A549 (cell line): ENCODE measurements around the gene ITPKB. TPM values are rescaled to one million over a fixed set of nuclear protein-coding genes. Genes with fewer than 3 reads are reported as not detected.

Experiments used
- ATAC-seq, 2 experiments: fragments of 200-7000 bp in 1 of 2; fragments of >200 bp in 1 of 2; cut with Nextera tagmentation in 1 of 2; cut with Tn5 transposase in 1 of 2; 3 replicates each; pipeline versions ENCODE4 v1.8.0 to v1.9.1; 2018 to 2020; ENCODE audit warnings: mild to moderate bottlenecking in 1 of 2, moderate library complexity in 1 of 2
- CTCF ChIA-PET: fragments of 300-600 bp; sonication (Branson Sonifier 250); formaldehyde crosslinking; extraction: SDS; loops from one replicate; lab custom pipeline; 2021; ENCODE audit warnings: antibody characterized with exemption, inconsistent platforms; lab: Yijun Ruan, JAX
- POLR2A ChIA-PET: fragments of 350-600 bp; formaldehyde crosslinking; extraction: SDS; loops from one replicate; lab custom pipeline; 2021; ENCODE audit warnings: antibody characterized with exemption, inconsistent platforms; lab: Yijun Ruan, JAX
- DNase-seq, 2 experiments: peaks; one replicate each; pipeline versions ENCODE4 v3.0.0 to v3.0.0-alpha.2; 2011 to 2016; ENCODE audit warnings: low read depth in 1 of 2, low spot score in 1 of 2
- FAIRE-seq: peaks from 2 replicates; lab custom pipeline; 2011; peaks lifted over from hg19 to GRCh38; lab: Jason Lieb, UNC
- H3K27ac ChIP-seq, 2 experiments: fragments of >200 bp; sonication (Bioruptor Twin); formaldehyde crosslinking; 3 replicates each; pipeline ENCODE4 v1.5.1; 2016 to 2017
- H3K4me1 ChIP-seq: fragments of >200 bp; sonication (Bioruptor Twin); formaldehyde crosslinking; 3 replicates; pipeline ENCODE4 v1.6.1; 2016
- H3K4me2 ChIP-seq: fragments of >200 bp; sonication (Bioruptor Twin); formaldehyde crosslinking; 3 replicates; pipeline ENCODE4 v1.6.1; 2016
- H3K4me3 ChIP-seq: fragments of >200 bp; sonication (Bioruptor Twin); formaldehyde crosslinking; 3 replicates; pipeline ENCODE4 v1.5.1; 2016
- H3K9me3 ChIP-seq: fragments of >200 bp; sonication (Bioruptor Twin); formaldehyde crosslinking; 3 replicates; pipeline ENCODE4 v1.6.1; 2016
- ATOH8 ChIP-seq: fragments of 250-450 bp; sonication (Bioruptor Pico); IDR thresholded peaks from 2 replicates; pipeline ENCODE4 v1.5.0; 2020; ENCODE audit warnings: low read depth, mild to moderate bottlenecking, moderate library complexity
- BHLHE40 ChIP-seq: IDR thresholded peaks from 2 replicates; pipeline ENCODE4 v1.6.1; 2012; ENCODE audit warnings: low read depth, low read length, inconsistent platforms
- CEBPB ChIP-seq, 2 experiments: fragments of >200 bp in 1 of 2; sonication (Bioruptor Twin) in 1 of 2; formaldehyde crosslinking in 1 of 2; IDR thresholded peaks; 2 replicates each; pipeline ENCODE4 v1.6.1; 2012 to 2016
- EHF ChIP-seq: fragments of 250-450 bp; sonication (Bioruptor Pico); IDR thresholded peaks from 2 replicates; pipeline ENCODE4 v1.5.0; 2020; ENCODE audit warnings: mild to moderate bottlenecking
- EHMT2 ChIP-seq: fragments of 200-600 bp; sonication (generic); IDR thresholded peaks from 2 replicates; pipeline ENCODE4 v1.6.1; 2016; ENCODE audit warnings: antibody characterized with exemption, low read depth, mild to moderate bottlenecking, moderate library complexity
- EP300 ChIP-seq, 2 experiments: fragments of >200 bp; sonication (Bioruptor Twin); formaldehyde crosslinking; IDR thresholded peaks; 2 replicates in 1 of 2; 3 replicates in 1 of 2; pipeline ENCODE4 v1.6.1; 2016 to 2017
- ESRRA ChIP-seq: fragments of 150-350 bp; IDR thresholded peaks from 2 replicates; pipeline ENCODE4 v1.6.1; 2014; ENCODE audit warnings: mild to moderate bottlenecking, low read length, borderline replicate concordance
- GATA3 ChIP-seq: IDR thresholded peaks from 2 replicates; pipeline ENCODE4 v1.6.1; 2012; ENCODE audit warnings: borderline replicate concordance
- HEYL ChIP-seq: fragments of 250-450 bp; sonication (Bioruptor Pico); IDR thresholded peaks from 2 replicates; pipeline ENCODE4 v1.8.0; 2021; ENCODE audit warnings: mild to moderate bottlenecking, moderate library complexity
- HMGXB4 ChIP-seq: fragments of 250-450 bp; sonication (Bioruptor Pico); IDR thresholded peaks from 2 replicates; pipeline ENCODE4 v1.5.0; 2021; ENCODE audit warnings: mild to moderate bottlenecking, moderate library complexity, borderline replicate concordance
- JUN ChIP-seq, 2 experiments: fragments of >200 bp; sonication (Bioruptor Twin); formaldehyde crosslinking; IDR thresholded peaks; 2 replicates in 1 of 2; 3 replicates in 1 of 2; pipeline ENCODE4 v1.6.1; 2016 to 2017
- JUNB ChIP-seq: fragments of >200 bp; sonication (Bioruptor Twin); formaldehyde crosslinking; IDR thresholded peaks from 2 replicates; pipeline ENCODE4 v1.6.1; 2016
- KDM5A ChIP-seq: fragments of 200-600 bp; sonication (generic); IDR thresholded peaks from 2 replicates; pipeline ENCODE4 v1.6.1; 2016; ENCODE audit warnings: antibody characterized with exemption, mild to moderate bottlenecking
- MAFK ChIP-seq: fragments of 450-650 bp; IDR thresholded peaks from 2 replicates; pipeline ENCODE4 v1.6.1; 2014; ENCODE audit not compliant: partially characterized antibody
- MAZ ChIP-seq: fragments of 150-350 bp; IDR thresholded peaks from 2 replicates; pipeline ENCODE4 v1.6.1; 2014; ENCODE audit warnings: antibody characterized with exemption, low read depth, low read length, borderline replicate concordance
- NR3C1 ChIP-seq: fragments of >200 bp; sonication (Bioruptor Twin); formaldehyde crosslinking; IDR thresholded peaks from 3 replicates; pipeline ENCODE4 v1.6.1; 2017
- PBX3 ChIP-seq: IDR thresholded peaks from 2 replicates; pipeline ENCODE4 v1.6.1; 2012
- PHF8 ChIP-seq: fragments of 200-600 bp; sonication (generic); IDR thresholded peaks from 2 replicates; pipeline ENCODE4 v1.6.1; 2016; ENCODE audit warnings: low read depth, mild to moderate bottlenecking, antibody characterized with exemption, moderate library complexity, borderline replicate concordance
- RAD21 ChIP-seq, 2 experiments: fragments of >200 bp in 1 of 2; sonication (Bioruptor Twin) in 1 of 2; formaldehyde crosslinking in 1 of 2; IDR thresholded peaks in 1 of 2; conservative IDR thresholded peaks in 1 of 2; 2 replicates in 1 of 2; 3 replicates in 1 of 2; pipeline ENCODE4 v1.6.1; 2012 to 2018; ENCODE audit warnings: inconsistent platforms in 1 of 2
- RCOR1 ChIP-seq: fragments of 150-350 bp; IDR thresholded peaks from 2 replicates; pipeline ENCODE4 v1.6.1; 2014; ENCODE audit warnings: antibody characterized with exemption, low read length, low read depth
- RFX5 ChIP-seq: fragments of 450-650 bp; IDR thresholded peaks from 2 replicates; pipeline ENCODE4 v1.7.1; 2014; ENCODE audit warnings: antibody characterized with exemption, mild to moderate bottlenecking, moderate library complexity
- TP53 ChIP-seq: fragments of 250-450 bp; sonication (Bioruptor Pico); IDR thresholded peaks from 2 replicates; pipeline ENCODE4 v1.5.0; 2021; ENCODE audit warnings: mild to moderate bottlenecking, moderate library complexity
- USF2 ChIP-seq: fragments of 450-650 bp; IDR thresholded peaks from 2 replicates; pipeline ENCODE4 v1.6.1; 2014; ENCODE audit warnings: antibody characterized with exemption
- ZSCAN20 ChIP-seq: fragments of 250-450 bp; sonication (Bioruptor Pico); IDR thresholded peaks from 2 replicates; pipeline ENCODE4 v1.8.0; 2022; ENCODE audit warnings: mild to moderate bottlenecking, moderate library complexity
- WGBS: methylation state at CpG from one replicate; pipeline ENCODE4 v1.1.6; 2017; ENCODE audit errors: missing lambda C conversion rate; 5-methylcytosine and 5-hydroxymethylcytosine counted together
- polyA minus RNA-seq: library from RNA; depleted of rRNA, polyadenylated mRNA; stranded (reverse); fragments of >200 nt; gene quantifications from 2 replicates; pipeline ENCODE4 v1.2.3, GENCODE V29; 2011; rRNA and poly(A)+ RNA removed
- polyA plus RNA-seq, 4 experiments: library from polyadenylated mRNA; depleted of rRNA in 3 of 4; stranded (reverse); fragments of >200 nt; fragmentation: RNase III in 1 of 4; extraction: RNeasy Plus Mini Kit Qiagen cat#74134 plus additional on column Dnase treatment in 1 of 4; gene quantifications; 2 replicates in 3 of 4; 3 replicates in 1 of 4; pipeline ENCODE4 v1.2.3, GENCODE V29; 2011 to 2017
- TF ChIP-seq, protein P1 (sequence below): fragments of 150-350 bp; IDR thresholded peaks from 2 replicates; pipeline ENCODE4 v1.6.1; 2014; ENCODE audit warnings: low read depth, mild to moderate bottlenecking, low read length
- TF ChIP-seq, protein P2 (sequence below): fragments of >200 bp; sonication (Bioruptor Twin); formaldehyde crosslinking; IDR thresholded peaks from 3 replicates; pipeline ENCODE4 v1.5.1; 2016

Gene ITPKB
- polyA plus RNA-seq (2011; rRNA removed) (1.7 and 2.1 TPM in 2 replicates), polyA plus RNA-seq (2017; fragmentation: RNase III; extraction: RNeasy Plus Mini Kit Qiagen cat#74134 plus additional on column Dnase treatment) (1.8 to 2.8 TPM (median 2.6 TPM) in 3 replicates), polyA minus RNA-seq (4.9 and 5.6 TPM in 2 replicates)
- polyA plus RNA-seq (2012; cell fraction: cytosol; rRNA removed) = 0.74 and 1.1 TPM in 2 replicates
- 1.7 and 1.9 TPM in 2 replicates for polyA plus RNA-seq (2012; cell fraction: nucleus; rRNA removed)

- TF ChIP-seq USF2 (no peak), RAD21 (conservative IDR thresholded peaks at IDR 0.05 in 1 of 2, IDR thresholded peaks at IDR 0.05 in 1 of 2) (no peak), JUN (IDR thresholded peaks at IDR 0.05) (no peak), TP53 (CRISPR knock-in tag) (no peak), MAZ (no peak), RFX5 (no peak), RCOR1 (no peak), CEBPB (IDR thresholded peaks at IDR 0.05) (no peak), GATA3 (no peak), MAFK (no peak), HEYL (CRISPR knock-in tag) (no peak), EHF (CRISPR knock-in tag) (no peak), NR3C1 (no peak), KDM5A (no peak), EHMT2 (no peak)
- TF ChIP-seq, protein P1, sequence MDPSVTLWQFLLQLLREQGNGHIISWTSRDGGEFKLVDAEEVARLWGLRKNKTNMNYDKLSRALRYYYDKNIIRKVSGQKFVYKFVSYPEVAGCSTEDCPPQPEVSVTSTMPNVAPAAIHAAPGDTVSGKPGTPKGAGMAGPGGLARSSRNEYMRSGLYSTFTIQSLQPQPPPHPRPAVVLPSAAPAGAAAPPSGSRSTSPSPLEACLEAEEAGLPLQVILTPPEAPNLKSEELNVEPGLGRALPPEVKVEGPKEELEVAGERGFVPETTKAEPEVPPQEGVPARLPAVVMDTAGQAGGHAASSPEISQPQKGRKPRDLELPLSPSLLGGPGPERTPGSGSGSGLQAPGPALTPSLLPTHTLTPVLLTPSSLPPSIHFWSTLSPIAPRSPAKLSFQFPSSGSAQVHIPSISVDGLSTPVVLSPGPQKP = no peak
- ChIA-PET POLR2A (interaction anchor here (0.6 kb wide), 1 partner anchor 77 kb away, joined by 11 read pairs; no protein-coding TSS in a partner anchor), CTCF (interaction anchor here (0.9 to 1.5 kb wide), 3 partner anchors 63 to 89 kb away, joined by 3 to 6 read pairs (median 4); no protein-coding TSS in a partner anchor)
- Histone ChIP-seq H3K4me2 (peak within 1 kb of the TSS; percentile 99), H3K27ac (peak within 1 kb of the TSS; percentile 80 to 91), H3K9me3 (peaks cover 3% of the 10 kb centered on the region; the same call in 1 of the 3 replicates), H3K4me3 (peak within 1 kb of the TSS; percentile 58), H3K4me1 (0 out of 3 replicates have a peak, but pooled peaks cover 5% of the 10 kb centered on the region)
- ATAC-seq (peak; percentile 35 to 66), FAIRE-seq (no peak), DNase-seq (peak in 1 of 2 experiments; percentile 44)
- 4% methylated on average over 22 of the region's 23 CpGs for WGBS
Observed at GRCh38 chr1:226738995-226739695, at the start of gene ITPKB. Gene ITPKB, minus strand, starts transcription at chr1:226739282. Its CDS starts 1,824 bp downstream, at chr1:226737458.

DNA sequence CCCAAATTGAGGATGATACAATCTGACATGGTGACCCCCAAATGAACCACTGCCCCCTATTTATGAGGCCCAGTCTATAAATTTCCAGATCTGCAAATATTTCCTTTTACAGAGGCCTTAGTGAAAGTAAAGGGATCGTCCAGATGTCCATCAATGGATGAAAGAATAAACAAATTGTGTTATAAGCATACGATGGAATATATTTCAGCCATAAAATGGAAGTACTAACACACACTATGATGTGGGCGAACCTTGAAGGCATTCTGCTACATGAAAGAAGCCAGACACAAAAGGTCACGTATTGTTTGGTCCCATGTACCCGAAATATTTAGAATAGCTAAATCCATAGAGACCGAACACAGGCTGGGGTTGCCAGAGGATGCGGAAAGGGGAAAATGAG is 48.6 kb upstream of the ITPKB start:
- Histone ChIP-seq H3K4me3 (no peak overlapping the region), H3K9me3 (no peaks in the 10 kb centered on the region), H3K27ac (no peak overlapping the region), H3K4me2 (no peak overlapping the region), H3K4me1 (no peaks in the 10 kb centered on the region)
- CTCF ChIA-PET = no interaction called here
- no peak for TF ChIP-seq PBX3
- TF ChIP-seq HEYL (CRISPR knock-in tag) = no peak
- no peak for TF ChIP-seq EP300 (IDR thresholded peaks at IDR 0.05)
- TF ChIP-seq BHLHE40 = no peak
- TF ChIP-seq PHF8 = no peak
- TF ChIP-seq, protein P2, sequence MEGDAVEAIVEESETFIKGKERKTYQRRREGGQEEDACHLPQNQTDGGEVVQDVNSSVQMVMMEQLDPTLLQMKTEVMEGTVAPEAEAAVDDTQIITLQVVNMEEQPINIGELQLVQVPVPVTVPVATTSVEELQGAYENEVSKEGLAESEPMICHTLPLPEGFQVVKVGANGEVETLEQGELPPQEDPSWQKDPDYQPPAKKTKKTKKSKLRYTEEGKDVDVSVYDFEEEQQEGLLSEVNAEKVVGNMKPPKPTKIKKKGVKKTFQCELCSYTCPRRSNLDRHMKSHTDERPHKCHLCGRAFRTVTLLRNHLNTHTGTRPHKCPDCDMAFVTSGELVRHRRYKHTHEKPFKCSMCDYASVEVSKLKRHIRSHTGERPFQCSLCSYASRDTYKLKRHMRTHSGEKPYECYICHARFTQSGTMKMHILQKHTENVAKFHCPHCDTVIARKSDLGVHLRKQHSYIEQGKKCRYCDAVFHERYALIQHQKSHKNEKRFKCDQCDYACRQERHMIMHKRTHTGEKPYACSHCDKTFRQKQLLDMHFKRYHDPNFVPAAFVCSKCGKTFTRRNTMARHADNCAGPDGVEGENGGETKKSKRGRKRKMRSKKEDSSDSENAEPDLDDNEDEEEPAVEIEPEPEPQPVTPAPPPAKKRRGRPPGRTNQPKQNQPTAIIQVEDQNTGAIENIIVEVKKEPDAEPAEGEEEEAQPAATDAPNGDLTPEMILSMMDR = no peak
- no peak for TF ChIP-seq JUNB
- no peak for TF ChIP-seq ZSCAN20 (CRISPR knock-in tag)
- no peak for TF ChIP-seq HMGXB4 (CRISPR knock-in tag)
- TF ChIP-seq ATOH8 = no peak
- TF ChIP-seq ESRRA = no peak
- POLR2A ChIA-PET = no interaction called here
- WGBS = 71% methylated on average over 7 of the region's 7 CpGs
- ATAC-seq (no peak), DNase-seq (no peak), FAIRE-seq (no peak)
